ENCODE measurements around the gene NINJ2. TPM values are rescaled to one million over a fixed set of nuclear protein-coding genes. Genes with fewer than 3 reads are reported as not detected.

Gene NINJ2
- polyA plus RNA-seq, 3 donors, result 32.9 to 92.7 (median 73.7) TPM

DNA sequence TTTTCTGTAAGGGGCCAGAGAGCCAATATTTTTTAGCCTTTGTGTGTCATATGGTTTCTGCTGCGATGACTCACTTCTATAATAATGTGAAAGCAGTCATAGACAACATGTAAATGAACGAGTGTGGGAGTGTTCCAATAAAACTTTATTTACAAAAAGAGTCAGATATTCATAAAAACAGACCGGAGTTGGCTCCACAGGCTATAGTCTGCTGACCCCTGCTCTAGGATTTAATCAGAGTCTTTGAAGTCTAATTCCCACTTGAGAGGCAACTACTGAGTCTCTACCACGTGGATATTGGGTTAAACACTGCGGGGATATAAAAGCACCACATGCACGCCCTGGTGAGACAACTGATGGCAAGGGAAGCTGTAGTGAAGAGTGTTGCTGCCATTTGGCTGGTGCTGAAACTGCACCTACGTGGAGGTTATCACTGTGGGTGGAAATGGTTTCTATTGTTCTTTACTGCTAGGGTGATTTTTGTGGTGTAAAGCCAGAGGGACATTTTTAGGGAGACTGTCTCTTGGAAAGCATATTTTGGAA lies 3.6 kb upstream of the NINJ2 start:
- TF ChIP-seq, protein P1, sequence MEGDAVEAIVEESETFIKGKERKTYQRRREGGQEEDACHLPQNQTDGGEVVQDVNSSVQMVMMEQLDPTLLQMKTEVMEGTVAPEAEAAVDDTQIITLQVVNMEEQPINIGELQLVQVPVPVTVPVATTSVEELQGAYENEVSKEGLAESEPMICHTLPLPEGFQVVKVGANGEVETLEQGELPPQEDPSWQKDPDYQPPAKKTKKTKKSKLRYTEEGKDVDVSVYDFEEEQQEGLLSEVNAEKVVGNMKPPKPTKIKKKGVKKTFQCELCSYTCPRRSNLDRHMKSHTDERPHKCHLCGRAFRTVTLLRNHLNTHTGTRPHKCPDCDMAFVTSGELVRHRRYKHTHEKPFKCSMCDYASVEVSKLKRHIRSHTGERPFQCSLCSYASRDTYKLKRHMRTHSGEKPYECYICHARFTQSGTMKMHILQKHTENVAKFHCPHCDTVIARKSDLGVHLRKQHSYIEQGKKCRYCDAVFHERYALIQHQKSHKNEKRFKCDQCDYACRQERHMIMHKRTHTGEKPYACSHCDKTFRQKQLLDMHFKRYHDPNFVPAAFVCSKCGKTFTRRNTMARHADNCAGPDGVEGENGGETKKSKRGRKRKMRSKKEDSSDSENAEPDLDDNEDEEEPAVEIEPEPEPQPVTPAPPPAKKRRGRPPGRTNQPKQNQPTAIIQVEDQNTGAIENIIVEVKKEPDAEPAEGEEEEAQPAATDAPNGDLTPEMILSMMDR (IDR thresholded peaks at IDR 0.05), result no peak
- Mint-ChIP-seq H3K27me3 (ENCODE audit: low read depth in 3 of 3) (peaks cover 0 to 5% (median 2%) of the 10 kb centered on the region in 3 donors), H3K27ac (peak overlapping the region in 2 of 7 donors; percentile 17 to 81), H3K4me3 (no peak overlapping the region), H3K9me3 (no peaks in the 10 kb centered on the region), H3K36me3 (no peaks in the 10 kb centered on the region), H3K4me1 (peaks cover 33% of the 10 kb centered on the region)
- Histone ChIP-seq H3K4me1 (ENCODE audit: control insufficient read depth in 1 of 2, insufficient read depth in 2 of 2, low read length in 2 of 2) (peaks cover 25 to 28% of the 10 kb centered on the region in 2 donors), H3K4me2 (replicated peaks; ENCODE audit: extremely low read depth, low read length, poor library complexity, severe bottlenecking) (no peak overlapping the region), H3K27ac (ENCODE audit: low read depth in 1 of 2, low read length in 2 of 2) (no peak overlapping the region), H2AFZ (ENCODE audit: insufficient read depth, low read depth, low read length, poor library complexity, severe bottlenecking) (no peak overlapping the region), H3K36me3 (replicated peaks in 1 of 2; ENCODE audit: control insufficient read depth in 1 of 2, insufficient read depth in 2 of 2, low read length in 2 of 2) (no peaks in the 10 kb centered on the region), H4K20me1 (ENCODE audit: insufficient read depth, low read length) (no peaks in the 10 kb centered on the region), H3K4me3 (replicated peaks in 1 of 3; ENCODE audit: low read depth in 2 of 3, low read length in 3 of 3) (no peak overlapping the region), H3K79me2 (ENCODE audit: insufficient read depth, low read length) (no peaks in the 10 kb centered on the region), H3K9me3 (replicated peaks in 1 of 2; ENCODE audit: control insufficient read depth in 1 of 2, insufficient read depth in 1 of 2, low read length in 2 of 2) (no peaks in the 10 kb centered on the region), H3K9ac (ENCODE audit: insufficient read depth, low read length, poor library complexity, severe bottlenecking) (no peak overlapping the region), H3K27me3 (ENCODE audit: control insufficient read depth in 2 of 2, insufficient read depth in 2 of 2, low read length in 2 of 2) (no peaks in the 10 kb centered on the region)
- 96% methylated on average over 3 of the region's 7 CpGs for WGBS (ENCODE audit: insufficient coverage)
- no peak for DNase-seq
- intact Hi-C loops (cut with micrococcal nuclease), result no loop called here

DNA sequence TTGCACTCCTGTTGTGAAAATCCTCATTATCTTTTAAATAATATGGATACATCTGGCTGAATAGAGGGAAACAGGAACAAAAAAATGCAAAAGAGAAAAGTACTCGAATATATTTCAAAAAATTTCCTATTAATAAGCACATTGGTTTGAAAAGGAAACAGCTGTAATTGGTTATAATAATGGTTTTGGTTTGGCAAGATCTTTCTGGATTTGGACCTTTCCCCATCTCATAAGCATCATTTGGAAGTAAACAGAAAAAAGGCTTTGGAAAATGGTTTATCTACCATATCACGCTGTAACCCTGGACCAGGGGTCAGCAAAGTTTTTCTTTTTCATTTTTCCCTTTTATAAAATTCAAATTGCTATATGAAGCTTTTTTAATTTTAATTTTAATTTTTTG lies 2.8 kb upstream of the NINJ2 start:
- intact Hi-C loops (cut with micrococcal nuclease), result no loop called here
- no peak overlapping the region for H3K4me2 ChIP-seq (replicated peaks; ENCODE audit: extremely low read depth, low read length, poor library complexity, severe bottlenecking)

More for the DNA sequence above, 2.8 kb upstream of the NINJ2 start:
- Histone ChIP-seq H3K27me3 (ENCODE audit: control insufficient read depth in 2 of 2, insufficient read depth in 2 of 2, low read length in 2 of 2) (no peaks in the 10 kb centered on the region), H4K20me1 (ENCODE audit: insufficient read depth, low read length) (no peaks in the 10 kb centered on the region), H3K4me3 (replicated peaks in 1 of 3; ENCODE audit: low read depth in 2 of 3, low read length in 3 of 3) (no peak overlapping the region), H3K9me3 (replicated peaks in 1 of 2; ENCODE audit: control insufficient read depth in 1 of 2, insufficient read depth in 1 of 2, low read length in 2 of 2) (no peaks in the 10 kb centered on the region), H3K9ac (ENCODE audit: insufficient read depth, low read length, poor library complexity, severe bottlenecking) (no peak overlapping the region), H3K79me2 (ENCODE audit: insufficient read depth, low read length) (no peaks in the 10 kb centered on the region), H3K27ac (ENCODE audit: low read depth in 1 of 2, low read length in 2 of 2) (no peak overlapping the region), H2AFZ (ENCODE audit: insufficient read depth, low read depth, low read length, poor library complexity, severe bottlenecking) (no peak overlapping the region), H3K4me1 (ENCODE audit: control insufficient read depth in 1 of 2, insufficient read depth in 2 of 2, low read length in 2 of 2) (peaks cover 25 to 30% of the 10 kb centered on the region in 2 donors), H3K36me3 (replicated peaks in 1 of 2; ENCODE audit: control insufficient read depth in 1 of 2, insufficient read depth in 2 of 2, low read length in 2 of 2) (no peaks in the 10 kb centered on the region)
- DNase-seq, result no peak
- Mint-ChIP-seq H3K4me1 (peaks cover 38% of the 10 kb centered on the region), H3K4me3 (no peak overlapping the region), H3K36me3 (no peaks in the 10 kb centered on the region), H3K27me3 (ENCODE audit: low read depth in 3 of 3) (peaks cover 0 to 3% (median 0%) of the 10 kb centered on the region in 3 donors), H3K9me3 (no peaks in the 10 kb centered on the region), H3K27ac (no peak overlapping the region)
- WGBS (ENCODE audit: insufficient coverage), result no CpG with 5 or more reads among the region's 2 CpGs
- TF ChIP-seq, protein P1 (IDR thresholded peaks at IDR 0.05), result no peak
